IMR-90 (cell line): Measurements from ENCODE around the gene QKI. TPM values are rescaled to one million over a fixed set of nuclear protein-coding genes. Genes with fewer than 3 reads are reported as not detected.

Source experiments
- ATAC-seq: fragments of 200-7000 bp; cut with Tn5 transposase; 2 replicates; pipeline ENCODE4 v1.9.1; 2020; ENCODE audit warnings: low read depth, mild to moderate bottlenecking, moderate library complexity
- BruUV-seq: library from RNA; stranded (reverse); fragments of 400-500 nt; replicated peaks from 2 replicates; lab custom pipeline; 2021; lab: Mats Ljungman, UMichigan
- CTCF ChIA-PET: fragments of 300-600 bp; formaldehyde crosslinking; extraction: SDS; loops from one replicate; lab custom pipeline; 2021; ENCODE audit warnings: antibody characterized with exemption; lab: Yijun Ruan, JAX
- POLR2A ChIA-PET: fragments of 300-600 bp; sonication (Branson Sonifier 250); formaldehyde crosslinking; loops from one replicate; lab custom pipeline; 2022; ENCODE audit warnings: antibody characterized with exemption; ENCODE audit not compliant: unreplicated experiment; lab: Charles Lee
- DNase-seq: peaks from one replicate; pipeline ENCODE4 v3.0.0; 2013
- H2AFZ ChIP-seq: replicated peaks from 2 replicates; pipeline ENCODE3; 2013; ENCODE audit warnings: low read length, mild to moderate bottlenecking; ENCODE audit not compliant: poor library complexity
- H2AK5ac ChIP-seq: 2 replicates; pipeline ENCODE4 v1.6.1; 2013; ENCODE audit warnings: low read depth, low read length, inconsistent platforms
- H2AK9ac ChIP-seq: replicated peaks from 2 replicates; pipeline ENCODE3; 2013; ENCODE audit warnings: mild to moderate bottlenecking, low read depth, low read length, moderate library complexity; ENCODE audit not compliant: poor library complexity
- H2BK120ac ChIP-seq: 2 replicates; pipeline ENCODE4 v1.6.1; 2013; ENCODE audit warnings: low read depth, low read length, inconsistent platforms
- H2BK15ac ChIP-seq: 3 replicates; pipeline ENCODE4 v1.6.1; 2013; ENCODE audit warnings: low read depth, low read length, inconsistent platforms
- H2BK20ac ChIP-seq: 2 replicates; pipeline ENCODE4 v1.6.1; 2013; ENCODE audit warnings: low read depth, mild to moderate bottlenecking, inconsistent platforms, low read length, moderate library complexity
- H2BK5ac ChIP-seq: 2 replicates; pipeline ENCODE4 v1.6.1; 2013; ENCODE audit warnings: mild to moderate bottlenecking, low read depth, low read length, inconsistent platforms; ENCODE audit not compliant: poor library complexity, severe bottlenecking
- H3K14ac ChIP-seq: replicated peaks from 2 replicates; pipeline ENCODE4 v1.6.1; 2013; ENCODE audit warnings: low read depth, low read length, inconsistent platforms
- H3K18ac ChIP-seq: 2 replicates; pipeline ENCODE4 v1.6.1; 2013; ENCODE audit warnings: low read depth, low read length, control low read depth
- H3K23ac ChIP-seq: 2 replicates; pipeline ENCODE4 v1.6.1; 2013; ENCODE audit warnings: low read depth, low read length, inconsistent platforms
- H3K27ac ChIP-seq: 2 replicates; pipeline ENCODE4 v1.5.1; 2013; ENCODE audit warnings: mild to moderate bottlenecking, control low read depth, low read length; ENCODE audit not compliant: insufficient read depth
- H3K27me3 ChIP-seq: 2 replicates; pipeline ENCODE4 v1.6.1; 2013; ENCODE audit warnings: low read length; ENCODE audit not compliant: control insufficient read depth, insufficient read depth
- H3K36me3 ChIP-seq: 2 replicates; pipeline ENCODE4 v1.6.1; 2013; ENCODE audit warnings: low read length, mixed read lengths; ENCODE audit not compliant: control insufficient read depth, insufficient read depth
- H3K4ac ChIP-seq: 2 replicates; pipeline ENCODE4 v1.6.1; 2013; ENCODE audit warnings: low read depth, low read length, inconsistent platforms
- H3K4me1 ChIP-seq: 2 replicates; pipeline ENCODE4 v1.6.1; 2013; ENCODE audit warnings: low read length, mixed read lengths; ENCODE audit not compliant: control insufficient read depth, insufficient read depth
- H3K4me2 ChIP-seq: 2 replicates; pipeline ENCODE4 v1.6.1; 2013; ENCODE audit warnings: low read depth, mild to moderate bottlenecking, control low read depth, low read length, moderate library complexity
- H3K4me3 ChIP-seq: 2 replicates; pipeline ENCODE4 v1.5.1; 2013; ENCODE audit warnings: low read depth, mild to moderate bottlenecking, control low read depth, low read length, moderate library complexity; ENCODE audit not compliant: insufficient read depth
- H3K56ac ChIP-seq: 2 replicates; pipeline ENCODE4 v1.6.1; 2013; ENCODE audit warnings: low read length, inconsistent platforms; ENCODE audit not compliant: insufficient read depth; ENCODE audit errors: extremely low read depth
- H3K79me1 ChIP-seq, 2 experiments: 2 replicates each; pipeline ENCODE4 v1.6.1; 2013; ENCODE audit warnings: low read length in 2 of 2, inconsistent platforms in 1 of 2, low read depth in 1 of 2
- H3K9ac ChIP-seq: 2 replicates; pipeline ENCODE4 v1.6.1; 2013; ENCODE audit warnings: low read depth, low read length, control low read depth
- H3K9me1 ChIP-seq: 2 replicates; pipeline ENCODE4 v1.6.1; 2013; ENCODE audit warnings: low read length, inconsistent platforms; ENCODE audit not compliant: insufficient read depth
- H3K9me3 ChIP-seq: 2 replicates; pipeline ENCODE4 v1.6.1; 2013; ENCODE audit warnings: low read length; ENCODE audit not compliant: control insufficient read depth, insufficient read depth
- H4K20me1 ChIP-seq: 2 replicates; pipeline ENCODE4 v1.6.1; 2013; ENCODE audit warnings: low read length, inconsistent platforms; ENCODE audit not compliant: insufficient read depth
- H4K5ac ChIP-seq: 2 replicates; pipeline ENCODE4 v1.6.1; 2013; ENCODE audit warnings: mild to moderate bottlenecking, low read depth, low read length, control low read depth
- H4K8ac ChIP-seq, 2 experiments: 2 replicates each; pipeline ENCODE4 v1.6.1; 2013; ENCODE audit warnings: low read depth in 2 of 2, low read length in 2 of 2, control low read depth in 1 of 2, inconsistent platforms in 1 of 2
- H4K91ac ChIP-seq: 2 replicates; pipeline ENCODE4 v1.6.1; 2013; ENCODE audit warnings: low read depth, low read length, inconsistent platforms; ENCODE audit not compliant: insufficient read depth
- CEBPB ChIP-seq: IDR thresholded peaks from 2 replicates; pipeline ENCODE4 v1.6.1; 2012; ENCODE audit warnings: low read depth, low read length, improper control_type of control experiment
- RCOR1 ChIP-seq: IDR thresholded peaks from 2 replicates; pipeline ENCODE4 v1.6.1; 2012; ENCODE audit warnings: mild to moderate bottlenecking, low read length, improper control_type of control experiment; ENCODE audit not compliant: insufficient replicate concordance
- WGBS, 2 experiments: methylation state at CpG; one replicate each; pipeline versions ENCODE4 v1.1.5 to v1.1.7; 2013; ENCODE audit warnings: missing lambda C conversion rate in 2 of 2; ENCODE audit not compliant: insufficient read length in 1 of 2; ENCODE audit errors: extremely low coverage in 2 of 2; 5-methylcytosine and 5-hydroxymethylcytosine counted together
- dilution Hi-C: fragments of 300-500 bp; cut with HindIII; formaldehyde crosslinking; loops from one replicate; pipeline ENCODE4 v1.14.3; 2018; ENCODE audit warnings: low sequenced_read_pairs; ENCODE audit not compliant: unreplicated experiment
- in situ Hi-C: fragments of 300-500 bp; cut with MboI; formaldehyde crosslinking; loops from 3 replicates; pipeline ENCODE4 v1.14.3; 2019; ENCODE audit warnings: low sequenced_read_pairs, inconsistent platforms, mixed read lengths
- intact Hi-C: fragments of 100-400 bp; cut with micrococcal nuclease; formaldehyde crosslinking; loops from 2 replicates; pipeline ENCODE4 v1.10.0; 2022
- polyA plus RNA-seq, 3 experiments: library from polyadenylated mRNA; depleted of rRNA; stranded (reverse); fragments of >200 nt; gene quantifications; 2 replicates each; pipeline ENCODE4 v1.2.3, GENCODE V29; 2012; ENCODE audit warnings: low replicate concordance in 1 of 3
- total RNA-seq: library from RNA; depleted of rRNA; stranded (reverse); fragments of >200 nt; gene quantifications from 2 replicates; pipeline ENCODE4 v1.2.3, GENCODE V29; 2012

QKI gene
- total and polyA plus RNA-seq, 2 of the 4 experiments (the other 2 are of a cell fraction) = 112 to 232 TPM

DNA sequence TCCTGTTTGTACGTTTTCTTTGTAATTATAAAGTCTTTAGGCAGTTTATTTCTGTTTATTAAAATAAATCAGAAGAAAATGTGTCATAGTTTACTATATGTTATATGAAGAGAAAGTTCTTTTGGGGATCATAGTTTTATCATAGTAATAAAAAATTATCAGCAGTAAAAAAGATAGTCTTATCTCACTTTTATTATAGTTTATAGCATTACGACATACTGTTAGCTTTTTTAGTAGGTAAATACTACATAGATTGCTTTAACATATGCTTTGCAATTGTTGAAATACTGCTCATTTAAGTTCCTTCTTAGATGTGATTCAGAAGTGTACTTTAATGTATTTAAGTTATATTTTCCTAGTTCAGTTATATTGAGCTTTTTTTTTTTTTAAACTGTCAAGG, 13.9 kb downstream of the QKI start:
- H2AK9ac ChIP-seq = no peak overlapping the region
- peaks cover 14% of the 10 kb centered on the region for H3K4me1 ChIP-seq
- CTCF ChIA-PET = no interaction called here
- no TSS peak for BruUV-seq
- no peaks in the 10 kb centered on the region for H3K27me3 ChIP-seq
- H3K4ac ChIP-seq = no peak overlapping the region
- no peak overlapping the region for H3K9ac ChIP-seq
- no peak overlapping the region for H4K91ac ChIP-seq
- no peaks in the 10 kb centered on the region for H3K36me3 ChIP-seq
- ATAC-seq (no peak), DNase-seq (no peak)
- H2BK15ac ChIP-seq = no peak overlapping the region
- H3K18ac ChIP-seq = no peak overlapping the region
- no peak overlapping the region for H3K27ac ChIP-seq
- no peak overlapping the region for H4K8ac ChIP-seq
- no CpG with 5 or more reads among the region's 2 CpGs for WGBS, 2 experiments
- H2BK5ac ChIP-seq = no peak overlapping the region
- peaks cover 5 to 22% of the 10 kb centered on the region in 2 experiments; a peak in 3 of 4 replicates for H3K79me1 ChIP-seq
- intact Hi-C loops (loop anchor here (1.0 to 5.0 kb wide), 3 partner anchors 126 to 1619 kb away; no protein-coding TSS in a partner anchor), dilution Hi-C loops (no loop called here), in situ Hi-C loops (no loop called here)
- peak overlapping the region; percentile 45; the same call in 1 of the 2 replicates for H3K4me2 ChIP-seq
- H2BK20ac ChIP-seq = no peak overlapping the region
- TF ChIP-seq CEBPB = 0 out of 2 replicates have a peak, but pooled peaks have one; percentile 21
- no peak for TF ChIP-seq RCOR1
- POLR2A ChIA-PET = interaction anchor here (0.6 kb wide), 1 partner anchor 18 kb away, joined by 3 read pairs; no protein-coding TSS in a partner anchor
- no peak overlapping the region for H4K5ac ChIP-seq
- no peaks in the 10 kb centered on the region for H3K9me3 ChIP-seq
- H2AK5ac ChIP-seq = no peak overlapping the region
- H3K14ac ChIP-seq = no peak overlapping the region
- peaks cover 3% of the 10 kb centered on the region; the same call in 1 of the 2 replicates for H3K9me1 ChIP-seq
- H2BK120ac ChIP-seq = no peak overlapping the region
- no peak overlapping the region for H3K23ac ChIP-seq
- peaks cover 75% of the 10 kb centered on the region for H4K20me1 ChIP-seq
- H2AFZ ChIP-seq = no peak overlapping the region
- no peak overlapping the region for H3K4me3 ChIP-seq
- H3K56ac ChIP-seq = no peak overlapping the region
